GM13976 (cell line): ENCODE measurements around the gene NUCKS1.
"Not testable (repeated sequence)": the region's sequence is repeated elsewhere in the genome, so short reads cannot be mapped to it uniquely, and the experiment has no call there.

Experiments used
- DNase-seq: peaks from one replicate; pipeline ENCODE4 v3.0.0; 2012; ENCODE audit warnings: low spot score
- in situ Hi-C: fragments of 300-500 bp; cut with MboI; formaldehyde crosslinking; loops from one replicate; pipeline ENCODE4 v1.12.0; 2022; ENCODE audit warnings: low sequenced_read_pairs, mixed read lengths, inconsistent platforms; ENCODE audit not compliant: unreplicated experiment
- TF ChIP-seq, protein P1 (sequence below): IDR thresholded peaks from 2 replicates; pipeline ENCODE4 v1.5.1; 2012; ENCODE audit warnings: borderline replicate concordance, mild to moderate bottlenecking; ENCODE audit not compliant: insufficient read depth; ENCODE audit errors: extremely low read depth, missing control alignments, control extremely low read depth

NUCKS1 gene

DNA sequence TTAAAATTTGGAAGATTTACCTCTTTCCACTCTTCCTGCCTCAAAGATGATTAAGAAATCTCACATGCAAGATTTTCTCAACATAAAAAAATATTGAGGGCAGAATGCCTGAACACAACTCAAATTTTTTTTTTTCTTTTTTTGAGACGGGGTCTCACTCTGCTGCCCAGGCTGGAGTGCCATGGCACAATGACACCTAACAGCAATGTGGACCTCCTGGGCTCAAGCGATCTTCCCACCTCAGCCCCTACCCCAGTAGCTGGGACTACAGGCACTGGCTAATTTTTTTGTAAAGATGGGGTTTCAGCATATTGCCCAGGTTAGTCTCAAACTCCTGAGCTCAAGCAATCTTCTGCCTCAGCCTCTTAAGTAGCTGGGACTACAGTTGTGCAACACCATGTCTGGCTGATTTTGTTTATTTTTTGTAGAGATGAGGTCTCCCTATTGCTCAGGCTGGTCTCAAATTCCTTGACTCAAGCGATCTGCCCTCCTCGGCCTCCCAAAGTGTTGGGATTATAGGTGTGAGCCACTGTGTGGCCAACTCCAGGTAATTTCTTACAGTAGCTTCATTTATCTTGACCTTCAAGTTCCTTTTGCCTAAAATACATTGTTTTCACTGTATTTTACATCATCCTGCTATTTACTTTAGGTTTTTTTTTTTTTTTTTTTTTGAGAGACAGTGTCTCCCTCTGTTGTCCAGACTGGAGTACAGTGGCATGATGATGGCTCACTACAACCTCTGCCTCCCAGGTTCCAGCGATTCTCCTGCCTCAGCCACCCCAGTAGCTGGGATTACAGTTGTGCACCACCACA is 10.4 kb downstream of the NUCKS1 start:
- in situ Hi-C loops: no loop called here
- TF ChIP-seq, protein P1, sequence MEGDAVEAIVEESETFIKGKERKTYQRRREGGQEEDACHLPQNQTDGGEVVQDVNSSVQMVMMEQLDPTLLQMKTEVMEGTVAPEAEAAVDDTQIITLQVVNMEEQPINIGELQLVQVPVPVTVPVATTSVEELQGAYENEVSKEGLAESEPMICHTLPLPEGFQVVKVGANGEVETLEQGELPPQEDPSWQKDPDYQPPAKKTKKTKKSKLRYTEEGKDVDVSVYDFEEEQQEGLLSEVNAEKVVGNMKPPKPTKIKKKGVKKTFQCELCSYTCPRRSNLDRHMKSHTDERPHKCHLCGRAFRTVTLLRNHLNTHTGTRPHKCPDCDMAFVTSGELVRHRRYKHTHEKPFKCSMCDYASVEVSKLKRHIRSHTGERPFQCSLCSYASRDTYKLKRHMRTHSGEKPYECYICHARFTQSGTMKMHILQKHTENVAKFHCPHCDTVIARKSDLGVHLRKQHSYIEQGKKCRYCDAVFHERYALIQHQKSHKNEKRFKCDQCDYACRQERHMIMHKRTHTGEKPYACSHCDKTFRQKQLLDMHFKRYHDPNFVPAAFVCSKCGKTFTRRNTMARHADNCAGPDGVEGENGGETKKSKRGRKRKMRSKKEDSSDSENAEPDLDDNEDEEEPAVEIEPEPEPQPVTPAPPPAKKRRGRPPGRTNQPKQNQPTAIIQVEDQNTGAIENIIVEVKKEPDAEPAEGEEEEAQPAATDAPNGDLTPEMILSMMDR: no peak
- DNase-seq: no peak

- no peak for DNase-seq
- in situ Hi-C loops: no loop called here
- TF ChIP-seq, protein P1: no peak
Measured at GRCh38 chr1:205735218-205735617, 14.8 kb downstream of the NUCKS1 start.

GRCh38 chr1:205733438-205734175 is 16.4 kb downstream of the NUCKS1 start:
- DNase-seq: no peak
- in situ Hi-C loops: no loop called here
- TF ChIP-seq, protein P1: no peak

- no peak for DNase-seq
- in situ Hi-C loops: no loop called here
- TF ChIP-seq, protein P1: no peak
Measured at GRCh38 chr1:205729945-205730610, 19.9 kb downstream of the NUCKS1 start.

DNA sequence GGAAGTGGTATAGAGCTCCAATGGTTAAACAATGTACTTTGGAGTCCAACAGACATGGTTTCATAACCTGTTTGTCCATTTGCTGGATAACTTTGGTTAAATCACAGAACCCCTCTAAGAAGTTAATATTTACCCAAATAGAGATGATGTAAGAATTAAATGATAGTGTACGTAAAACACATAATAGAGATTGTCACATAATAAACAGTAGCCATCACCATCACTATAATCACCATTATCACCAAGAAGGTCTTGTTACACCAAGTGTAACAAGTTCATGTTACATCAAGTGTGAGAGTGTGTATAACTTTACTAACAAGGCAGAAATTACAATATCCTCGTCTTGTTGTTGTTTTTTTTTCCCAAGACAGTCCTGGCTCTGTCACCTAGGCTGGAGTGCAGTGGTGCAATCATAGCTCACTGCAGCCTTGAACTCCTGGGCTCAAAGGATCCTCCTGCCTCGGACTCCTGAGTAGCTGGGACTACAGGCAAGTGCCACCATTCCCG is 23.3 kb downstream of the NUCKS1 start:
- in situ Hi-C loops: no loop called here
- TF ChIP-seq, protein P1: no peak
- no peak for DNase-seq

- DNase-seq: no peak
- in situ Hi-C loops: no loop called here
- TF ChIP-seq, protein P1: no peak
Measured at GRCh38 chr1:205725514-205725913, 24.5 kb downstream of the NUCKS1 start.

- in situ Hi-C loops, DNase-seq: not testable (repeated sequence)
Measured at GRCh38 chr1:205720740-205721139, 29.2 kb downstream of the NUCKS1 start.
